Measurements from ENCODE around the gene NUDT16.

NUDT16 gene

GRCh38 chr3:131401978-131402377 lies 20.4 kb downstream of the NUDT16 start:
- no peak for DNase-seq (ENCODE audit: extremely low read depth, insufficient read length)
- H3K36me3 ChIP-seq (ENCODE audit: control insufficient read depth, insufficient read depth, low read length), result no peaks in the 10 kb centered on the region
- TF ChIP-seq CTCF (IDR thresholded peaks at IDR 0.05; ENCODE audit: insufficient read depth, low read length, poor library complexity, severe bottlenecking), result no peak

GRCh38 chr3:131402391-131403039 lies 20.9 kb downstream of the NUDT16 start:
- TF ChIP-seq CTCF (IDR thresholded peaks at IDR 0.05; ENCODE audit: insufficient read depth, low read length, poor library complexity, severe bottlenecking), result no peak
- Histone ChIP-seq H3K36me3 (ENCODE audit: control insufficient read depth, insufficient read depth, low read length) (no peaks in the 10 kb centered on the region), H3K4me3 (replicated peaks; ENCODE audit: low read depth, low read length) (no peak overlapping the region), H3K27me3 (replicated peaks; ENCODE audit: control insufficient read depth, insufficient read depth, low read length) (no peaks in the 10 kb centered on the region)
- DNase-seq (ENCODE audit: extremely low read depth, insufficient read length), result peak; percentile 2

More at GRCh38 chr3:131401978-131402377, 20.4 kb downstream of the NUDT16 start:
- Histone ChIP-seq H3K4me3 (replicated peaks; ENCODE audit: low read depth, low read length) (no peak overlapping the region), H3K27me3 (replicated peaks; ENCODE audit: control insufficient read depth, insufficient read depth, low read length) (no peaks in the 10 kb centered on the region)

GRCh38 chr3:131403216-131403895 lies 21.8 kb downstream of the NUDT16 start:
- no peak for DNase-seq (ENCODE audit: extremely low read depth, insufficient read length)
- TF ChIP-seq CTCF (IDR thresholded peaks at IDR 0.05; ENCODE audit: insufficient read depth, low read length, poor library complexity, severe bottlenecking), result no peak
- Histone ChIP-seq H3K4me3 (replicated peaks; ENCODE audit: low read depth, low read length) (no peak overlapping the region), H3K27me3 (replicated peaks; ENCODE audit: control insufficient read depth, insufficient read depth, low read length) (no peaks in the 10 kb centered on the region), H3K36me3 (ENCODE audit: control insufficient read depth, insufficient read depth, low read length) (no peaks in the 10 kb centered on the region)

GRCh38 chr3:131405411-131405810 lies 23.8 kb downstream of the NUDT16 start:
- Histone ChIP-seq H3K27me3 (replicated peaks; ENCODE audit: control insufficient read depth, insufficient read depth, low read length) (no peaks in the 10 kb centered on the region), H3K4me3 (replicated peaks; ENCODE audit: low read depth, low read length) (no peak overlapping the region), H3K36me3 (ENCODE audit: control insufficient read depth, insufficient read depth, low read length) (no peaks in the 10 kb centered on the region)
- TF ChIP-seq CTCF (IDR thresholded peaks at IDR 0.05; ENCODE audit: insufficient read depth, low read length, poor library complexity, severe bottlenecking), result no peak
- no peak for DNase-seq (ENCODE audit: extremely low read depth, insufficient read length)

- no peak for DNase-seq (ENCODE audit: extremely low read depth, insufficient read length)
- no peaks in the 10 kb centered on the region for H3K36me3 ChIP-seq (ENCODE audit: control insufficient read depth, insufficient read depth, low read length)
Measured at GRCh38 chr3:131406274-131406673, 24.7 kb downstream of the NUDT16 start.

More at GRCh38 chr3:131406274-131406673, 24.7 kb downstream of the NUDT16 start:
- H3K4me3 ChIP-seq (replicated peaks; ENCODE audit: low read depth, low read length), result no peak overlapping the region
- no peaks in the 10 kb centered on the region for H3K27me3 ChIP-seq (replicated peaks; ENCODE audit: control insufficient read depth, insufficient read depth, low read length)
- TF ChIP-seq CTCF (IDR thresholded peaks at IDR 0.05; ENCODE audit: insufficient read depth, low read length, poor library complexity, severe bottlenecking), result no peak
